Neural progenitor cell (in vitro differentiated cells): ENCODE measurements around the gene TCF7L2. TPM values are rescaled to one million over a fixed set of nuclear protein-coding genes. Genes with fewer than 3 reads are reported as not detected.

Experiments used
- DNase-seq: peaks from one replicate; pipeline ENCODE4 v3.0.0-alpha.2; 2016; ENCODE audit warnings: low spot score
- H2AFZ ChIP-seq: fragments of 200-600 bp; sonication (generic); replicated peaks from 2 replicates; pipeline ENCODE4 v1.6.1; 2016; ENCODE audit warnings: antibody characterized with exemption
- H3F3A ChIP-seq: fragments of 200-600 bp; sonication (generic); 2 replicates; pipeline ENCODE4 v1.6.1; 2016; ENCODE audit warnings: antibody characterized with exemption, low read depth
- H3K27ac ChIP-seq: fragments of 200-600 bp; sonication (generic); 2 replicates; pipeline ENCODE4 v1.5.1; 2016; ENCODE audit warnings: mild to moderate bottlenecking
- H3K27me3 ChIP-seq: fragments of 200-600 bp; sonication (generic); 2 replicates; pipeline ENCODE4 v1.6.1; 2016; ENCODE audit warnings: mild to moderate bottlenecking, moderate library complexity
- H3K36me3 ChIP-seq: fragments of 200-600 bp; sonication (generic); 2 replicates; pipeline ENCODE4 v1.5.1; 2016
- H3K4me1 ChIP-seq: fragments of 200-600 bp; sonication (generic); 2 replicates; pipeline ENCODE4 v1.6.1; 2016; ENCODE audit warnings: mixed run types
- H3K4me2 ChIP-seq: fragments of 200-600 bp; sonication (generic); 2 replicates; pipeline ENCODE4 v1.6.1; 2016
- H3K4me3 ChIP-seq: fragments of 200-600 bp; sonication (generic); 2 replicates; pipeline ENCODE4 v1.5.1; 2016
- H3K79me2 ChIP-seq: fragments of 200-600 bp; sonication (generic); 2 replicates; pipeline ENCODE4 v1.6.1; 2016; ENCODE audit warnings: low read depth
- H3K9ac ChIP-seq: fragments of 200-600 bp; sonication (generic); 2 replicates; pipeline ENCODE4 v1.6.1; 2016
- H3K9me3 ChIP-seq: fragments of 200-600 bp; sonication (generic); 2 replicates; pipeline ENCODE4 v1.5.1; 2016; ENCODE audit warnings: low read depth
- H4K20me1 ChIP-seq: fragments of 200-600 bp; sonication (generic); 2 replicates; pipeline ENCODE4 v1.6.1; 2016; ENCODE audit warnings: low read depth
- H3K27ac Mint-ChIP-seq: 3 replicates; pipeline ENCODE4 v1.8.0; 2021; ENCODE audit warnings: mixed read lengths
- H3K27me3 Mint-ChIP-seq: 2 replicates; pipeline ENCODE4 v1.8.0; 2022; ENCODE audit warnings: low read depth, mild to moderate bottlenecking, inconsistent platforms, moderate library complexity, mixed read lengths; ENCODE audit not compliant: insufficient read depth
- H3K36me3 Mint-ChIP-seq: 3 replicates; pipeline ENCODE4 v1.8.0; 2021; ENCODE audit warnings: mixed read lengths
- H3K4me1 Mint-ChIP-seq: 3 replicates; pipeline ENCODE4 v1.8.0; 2021; ENCODE audit warnings: mixed read lengths
- H3K4me3 Mint-ChIP-seq: 3 replicates; pipeline ENCODE4 v1.8.0; 2021; ENCODE audit warnings: mild to moderate bottlenecking, moderate library complexity, mixed read lengths
- H3K9me3 Mint-ChIP-seq: 3 replicates; pipeline ENCODE4 v1.8.0; 2020; ENCODE audit warnings: mixed read lengths
- EZH2 ChIP-seq: fragments of 200-600 bp; sonication (generic); IDR thresholded peaks from 2 replicates; pipeline ENCODE4 v1.6.1; 2017; ENCODE audit warnings: antibody characterized with exemption, mild to moderate bottlenecking, moderate library complexity
- EZH2phosphoT487 ChIP-seq: fragments of 200-600 bp; sonication (generic); IDR thresholded peaks from 2 replicates; pipeline ENCODE4 v1.6.1; 2017; ENCODE audit warnings: antibody characterized with exemption
- total RNA-seq: library from RNA; depleted of rRNA; stranded (reverse); fragments of >200 nt; gene quantifications from 2 replicates; pipeline ENCODE4 v1.2.3, GENCODE V29; 2015; ENCODE audit warnings: low replicate concordance
- TF ChIP-seq, protein P1 (sequence below): fragments of 200-600 bp; sonication (generic); IDR thresholded peaks from 2 replicates; pipeline ENCODE4 v1.5.1; 2017; ENCODE audit warnings: antibody characterized with exemption, mild to moderate bottlenecking

TCF7L2 gene
- total RNA-seq, 1 donor from 2014 or later: 12.3 TPM

DNA sequence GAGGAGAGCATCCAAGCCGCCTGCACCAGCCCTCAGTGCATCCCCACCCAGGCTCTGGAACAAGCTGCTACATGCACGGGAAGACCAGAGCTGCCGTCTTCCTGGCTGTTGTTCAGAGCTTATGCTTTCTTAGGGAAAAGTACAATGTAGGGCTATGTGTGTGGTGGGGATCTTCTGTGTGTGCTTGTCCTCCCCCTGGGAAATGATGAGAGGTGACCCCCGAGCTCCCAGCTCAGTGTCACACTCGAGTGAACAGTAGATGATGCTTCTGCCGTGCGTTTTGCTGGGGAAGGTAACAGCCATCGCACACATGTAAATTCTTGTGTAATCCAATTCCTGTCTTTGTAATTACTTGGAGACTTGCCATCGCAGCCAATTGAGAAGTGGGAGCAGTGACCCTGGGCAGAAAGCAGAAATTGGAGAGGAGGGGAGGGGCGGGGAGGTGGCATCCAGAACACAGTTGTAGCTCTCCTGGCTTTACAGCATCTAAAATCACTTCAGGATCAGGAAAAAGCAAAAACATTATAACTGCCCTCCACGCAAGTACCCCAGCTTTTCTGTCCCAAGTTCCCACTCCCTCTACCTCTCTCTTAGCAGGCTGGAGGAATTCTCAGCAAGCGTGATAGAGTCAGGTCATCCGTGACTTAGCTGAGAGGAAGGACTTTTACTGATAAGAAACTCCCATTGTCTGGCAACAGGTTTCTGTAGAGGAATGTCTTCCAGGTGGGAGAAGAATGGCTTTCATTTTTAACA lies 149.6 kb downstream of the TCF7L2 start:
- peak overlapping the region; percentile 31 for H3K27ac Mint-ChIP-seq
- Histone ChIP-seq H3K4me1 (peaks cover 32% of the 10 kb centered on the region), H3K79me2 (peaks cover 65% of the 10 kb centered on the region), H3K4me3 (no peak overlapping the region), H3K27ac (peak overlapping the region; percentile 34), H3F3A (peaks cover 19% of the 10 kb centered on the region), H3K4me2 (peak overlapping the region; percentile 15), H3K9ac (no peak overlapping the region), H4K20me1 (peaks cover 55% of the 10 kb centered on the region), H3K36me3 (no peaks in the 10 kb centered on the region), H2AFZ (no peak overlapping the region), H3K27me3 (no peaks in the 10 kb centered on the region), H3K9me3 (no peaks in the 10 kb centered on the region)
- H3K36me3 Mint-ChIP-seq: peaks cover 4% of the 10 kb centered on the region
- H3K4me1 Mint-ChIP-seq: peaks cover 54% of the 10 kb centered on the region
- H3K4me3 Mint-ChIP-seq: no peak overlapping the region
- no peak for TF ChIP-seq EZH2phosphoT487
- DNase-seq: peak; percentile 31
- H3K9me3 Mint-ChIP-seq: no peaks in the 10 kb centered on the region
- H3K27me3 Mint-ChIP-seq: peaks cover 3% of the 10 kb centered on the region

DNA sequence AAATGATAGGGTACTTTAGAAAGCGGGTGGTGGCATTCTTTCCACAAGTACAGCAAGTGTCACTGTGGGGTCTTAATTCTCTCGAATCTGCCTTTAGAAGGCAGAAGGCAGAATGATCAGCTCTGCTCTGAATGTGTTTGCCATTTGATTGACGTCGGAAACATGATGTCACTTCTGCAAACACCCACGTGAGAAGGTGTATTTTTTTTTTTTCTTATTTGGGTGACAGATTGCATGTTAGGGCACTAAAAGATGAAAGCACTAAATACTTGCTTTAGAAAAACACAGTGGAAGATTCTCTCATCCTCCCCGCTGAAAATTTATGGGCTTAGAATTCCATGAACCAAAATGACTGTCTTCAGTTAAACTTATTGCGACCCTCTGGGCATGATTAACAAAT lies 150.2 kb downstream of the TCF7L2 start:
- Histone ChIP-seq H3K27me3 (no peaks in the 10 kb centered on the region), H2AFZ (no peak overlapping the region), H3K9me3 (no peaks in the 10 kb centered on the region), H3K4me3 (no peak overlapping the region), H3F3A (peaks cover 26% of the 10 kb centered on the region), H4K20me1 (peaks cover 55% of the 10 kb centered on the region), H3K36me3 (no peaks in the 10 kb centered on the region), H3K9ac (no peak overlapping the region), H3K4me2 (no peak overlapping the region), H3K27ac (no peak overlapping the region), H3K79me2 (peaks cover 64% of the 10 kb centered on the region), H3K4me1 (peaks cover 37% of the 10 kb centered on the region)
- no peaks in the 10 kb centered on the region for H3K9me3 Mint-ChIP-seq
- peaks cover 4% of the 10 kb centered on the region for H3K36me3 Mint-ChIP-seq
- no peak overlapping the region for H3K4me3 Mint-ChIP-seq
- peaks cover 3% of the 10 kb centered on the region for H3K27me3 Mint-ChIP-seq
- peaks cover 53% of the 10 kb centered on the region for H3K4me1 Mint-ChIP-seq
- DNase-seq: no peak
- no peak overlapping the region for H3K27ac Mint-ChIP-seq
- TF ChIP-seq EZH2 (no peak), EZH2phosphoT487 (no peak)
- TF ChIP-seq, protein P1, sequence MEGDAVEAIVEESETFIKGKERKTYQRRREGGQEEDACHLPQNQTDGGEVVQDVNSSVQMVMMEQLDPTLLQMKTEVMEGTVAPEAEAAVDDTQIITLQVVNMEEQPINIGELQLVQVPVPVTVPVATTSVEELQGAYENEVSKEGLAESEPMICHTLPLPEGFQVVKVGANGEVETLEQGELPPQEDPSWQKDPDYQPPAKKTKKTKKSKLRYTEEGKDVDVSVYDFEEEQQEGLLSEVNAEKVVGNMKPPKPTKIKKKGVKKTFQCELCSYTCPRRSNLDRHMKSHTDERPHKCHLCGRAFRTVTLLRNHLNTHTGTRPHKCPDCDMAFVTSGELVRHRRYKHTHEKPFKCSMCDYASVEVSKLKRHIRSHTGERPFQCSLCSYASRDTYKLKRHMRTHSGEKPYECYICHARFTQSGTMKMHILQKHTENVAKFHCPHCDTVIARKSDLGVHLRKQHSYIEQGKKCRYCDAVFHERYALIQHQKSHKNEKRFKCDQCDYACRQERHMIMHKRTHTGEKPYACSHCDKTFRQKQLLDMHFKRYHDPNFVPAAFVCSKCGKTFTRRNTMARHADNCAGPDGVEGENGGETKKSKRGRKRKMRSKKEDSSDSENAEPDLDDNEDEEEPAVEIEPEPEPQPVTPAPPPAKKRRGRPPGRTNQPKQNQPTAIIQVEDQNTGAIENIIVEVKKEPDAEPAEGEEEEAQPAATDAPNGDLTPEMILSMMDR: no peak

DNA sequence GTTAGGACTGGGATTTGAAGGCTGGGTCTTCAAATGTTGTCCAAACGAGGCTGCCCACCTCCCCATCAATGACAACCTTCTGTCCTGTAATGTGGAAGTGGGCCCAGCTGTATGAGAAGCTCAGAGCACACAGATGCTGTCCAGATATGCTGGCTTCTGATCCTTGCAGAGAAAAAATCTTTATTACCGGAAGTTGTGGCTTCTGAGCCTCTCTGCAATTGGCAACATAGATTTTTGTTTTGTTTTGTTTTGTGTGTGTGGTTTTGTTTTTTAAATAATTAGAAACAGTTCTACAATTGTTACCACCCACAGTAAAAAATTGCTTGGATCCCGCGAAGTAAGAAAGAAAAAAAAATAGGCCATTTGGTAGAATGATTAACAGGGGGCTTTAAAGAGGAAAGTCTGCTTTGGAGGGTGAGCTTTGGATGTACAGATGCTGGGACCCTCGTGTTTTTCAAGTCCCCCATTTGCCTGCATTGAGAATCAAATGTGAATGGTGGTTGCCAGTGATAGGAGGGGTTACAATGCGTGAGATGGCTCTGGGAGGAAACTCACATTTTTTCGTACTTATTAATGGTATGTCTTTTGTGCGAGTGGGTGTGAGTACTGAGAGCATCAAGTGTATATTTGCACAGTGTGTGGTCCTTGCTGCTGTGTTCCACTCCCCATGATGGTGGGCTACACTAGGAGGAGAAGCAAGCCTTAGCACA lies 153.2 kb downstream of the TCF7L2 start:
- Histone ChIP-seq H4K20me1 (peaks cover 69% of the 10 kb centered on the region), H3K4me1 (peaks cover 30% of the 10 kb centered on the region), H3K36me3 (no peaks in the 10 kb centered on the region), H3F3A (peaks cover 51% of the 10 kb centered on the region), H3K27ac (no peak overlapping the region), H3K9me3 (no peaks in the 10 kb centered on the region), H3K4me2 (no peak overlapping the region), H3K9ac (no peak overlapping the region), H3K27me3 (no peaks in the 10 kb centered on the region), H2AFZ (no peak overlapping the region), H3K4me3 (no peak overlapping the region), H3K79me2 (peaks cover 74% of the 10 kb centered on the region)
- peaks cover 49% of the 10 kb centered on the region for H3K4me1 Mint-ChIP-seq
- H3K27ac Mint-ChIP-seq: no peak overlapping the region
- no peaks in the 10 kb centered on the region for H3K9me3 Mint-ChIP-seq
- H3K27me3 Mint-ChIP-seq: no peaks in the 10 kb centered on the region
- TF ChIP-seq EZH2: no peak
- TF ChIP-seq, protein P1: no peak
- TF ChIP-seq EZH2phosphoT487: no peak
- peaks cover 7% of the 10 kb centered on the region for H3K36me3 Mint-ChIP-seq
- DNase-seq: no peak
- H3K4me3 Mint-ChIP-seq: no peak overlapping the region

DNA sequence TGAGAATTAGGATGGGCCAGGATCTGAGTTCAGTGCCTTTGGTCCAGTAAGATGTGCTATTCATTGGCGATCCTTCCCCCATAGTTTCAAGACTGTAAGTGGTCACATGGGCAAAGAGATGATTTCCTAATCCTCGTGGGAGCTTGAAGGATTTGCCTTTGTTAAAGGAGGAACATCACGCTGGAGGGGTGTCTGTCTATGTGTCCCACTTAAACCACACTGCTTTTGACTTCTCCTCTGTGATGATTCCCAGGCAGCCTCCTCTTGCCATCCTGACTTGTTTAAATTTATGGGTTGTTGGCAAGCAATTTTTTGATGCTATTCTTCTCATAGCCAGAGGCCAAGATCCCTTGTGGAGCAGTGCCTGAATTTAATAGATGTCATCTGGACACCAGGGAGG lies 154.0 kb downstream of the TCF7L2 start:
- Histone ChIP-seq H4K20me1 (peaks cover 71% of the 10 kb centered on the region), H3K79me2 (peaks cover 76% of the 10 kb centered on the region)
- no peaks in the 10 kb centered on the region for H3K27me3 Mint-ChIP-seq

More for the DNA sequence above, 154.0 kb downstream of the TCF7L2 start:
- Histone ChIP-seq H3F3A (peaks cover 53% of the 10 kb centered on the region), H3K4me2 (no peak overlapping the region), H3K4me1 (peaks cover 31% of the 10 kb centered on the region), H3K27ac (no peak overlapping the region), H3K4me3 (no peak overlapping the region), H3K36me3 (no peaks in the 10 kb centered on the region), H3K9me3 (no peaks in the 10 kb centered on the region), H2AFZ (no peak overlapping the region), H3K9ac (no peak overlapping the region), H3K27me3 (no peaks in the 10 kb centered on the region)
- Mint-ChIP-seq H3K4me1 (peaks cover 52% of the 10 kb centered on the region), H3K4me3 (no peak overlapping the region), H3K27ac (peak overlapping the region; percentile 66), H3K36me3 (peaks cover 4% of the 10 kb centered on the region), H3K9me3 (no peaks in the 10 kb centered on the region)
- DNase-seq: no peak
- TF ChIP-seq, protein P1: no peak
- TF ChIP-seq EZH2phosphoT487 (no peak), EZH2 (no peak)
